SJSA1 (cell line): ENCODE data around the gene PELI1. TPM values are rescaled to one million over a fixed set of nuclear protein-coding genes. Genes with fewer than 3 reads are reported as not detected.
"Not testable (repeated sequence)": the region's sequence is repeated elsewhere in the genome, so short reads cannot be mapped to it uniquely, and the experiment has no call there.

Experiments used
- DNase-seq, 2 experiments: peaks; one replicate each; pipeline ENCODE4 v3.0.0-alpha.2; 2015 to 2020; ENCODE audit warnings: low spot score in 2 of 2, low read depth in 1 of 2
- H3K27ac ChIP-seq: fragments of 250-450 bp; sonication (Bioruptor Pico); 2 replicates; pipeline ENCODE4 v1.5.1; 2020; ENCODE audit warnings: mild to moderate bottlenecking, moderate library complexity
- H3K27me3 ChIP-seq: fragments of 250-450 bp; sonication (Bioruptor Pico); replicated peaks from 2 replicates; pipeline ENCODE4 v1.5.1; 2020; ENCODE audit warnings: mild to moderate bottlenecking, moderate library complexity
- H3K36me3 ChIP-seq: fragments of 250-450 bp; sonication (Bioruptor Pico); 2 replicates; pipeline ENCODE4 v1.5.1; 2020; ENCODE audit warnings: mild to moderate bottlenecking
- H3K4me1 ChIP-seq: fragments of 250-450 bp; sonication (Bioruptor Pico); replicated peaks from 2 replicates; pipeline ENCODE4 v1.6.1; 2021; ENCODE audit warnings: mild to moderate bottlenecking
- H3K4me3 ChIP-seq: fragments of 250-450 bp; sonication (Bioruptor Pico); 2 replicates; pipeline ENCODE4 v1.5.1; 2020; ENCODE audit warnings: mild to moderate bottlenecking
- H3K9me3 ChIP-seq: fragments of 250-450 bp; sonication (Bioruptor Pico); replicated peaks from 2 replicates; pipeline ENCODE4 v1.5.1; 2020; ENCODE audit warnings: mild to moderate bottlenecking
- total RNA-seq: library from RNA; depleted of rRNA; stranded (reverse); fragments of >200 nt; shearing (Covaris generic); gene quantifications from 2 replicates; pipeline ENCODE4 v1.2.3, GENCODE V29; 2014

PELI1 gene
- total RNA-seq, 1 experiment from 2014 or later = 10.4 TPM

GRCh38 chr2:64105670-64106461 lies 38.4 kb downstream of the PELI1 start:
- Histone ChIP-seq H3K27me3 (no peaks in the 10 kb centered on the region), H3K27ac (no peak overlapping the region), H3K9me3 (no peaks in the 10 kb centered on the region), H3K36me3 (no peaks in the 10 kb centered on the region), H3K4me3 (no peak overlapping the region), H3K4me1 (no peaks in the 10 kb centered on the region)
- no peak for DNase-seq

- DNase-seq = no peak
- no peak overlapping the region for H3K27ac ChIP-seq
These were observed 39.3 kb downstream of the PELI1 start for GRCh38 chr2:64104933-64105332.

GRCh38 chr2:64102736-64103135 lies 41.5 kb downstream of the PELI1 start:
- H3K9me3 ChIP-seq, H3K27me3 ChIP-seq, H3K4me3 ChIP-seq, H3K4me1 ChIP-seq, H3K36me3 ChIP-seq, H3K27ac ChIP-seq, DNase-seq: not testable (repeated sequence)

More at GRCh38 chr2:64104933-64105332, 39.3 kb downstream of the PELI1 start:
- Histone ChIP-seq H3K36me3 (no peaks in the 10 kb centered on the region), H3K4me3 (no peak overlapping the region), H3K9me3 (no peaks in the 10 kb centered on the region), H3K27me3 (no peaks in the 10 kb centered on the region), H3K4me1 (no peaks in the 10 kb centered on the region)

GRCh38 chr2:64101141-64101591 lies 43.1 kb downstream of the PELI1 start:
- no peak overlapping the region for H3K27ac ChIP-seq
- DNase-seq = no peak

GRCh38 chr2:64100584-64100983 lies 43.6 kb downstream of the PELI1 start:
- H3K4me1 ChIP-seq, H3K27ac ChIP-seq, H3K4me3 ChIP-seq, H3K36me3 ChIP-seq, H3K9me3 ChIP-seq, H3K27me3 ChIP-seq, DNase-seq: not testable (repeated sequence)

More at GRCh38 chr2:64101141-64101591, 43.1 kb downstream of the PELI1 start:
- no peaks in the 10 kb centered on the region for H3K4me1 ChIP-seq
- no peaks in the 10 kb centered on the region for H3K27me3 ChIP-seq
- no peak overlapping the region for H3K4me3 ChIP-seq
- H3K36me3 ChIP-seq = peaks cover 2% of the 10 kb centered on the region
- no peaks in the 10 kb centered on the region for H3K9me3 ChIP-seq

- Histone ChIP-seq H3K4me3 (no peak overlapping the region), H3K27ac (no peak overlapping the region), H3K27me3 (no peaks in the 10 kb centered on the region), H3K36me3 (peaks cover 17% of the 10 kb centered on the region), H3K9me3 (no peaks in the 10 kb centered on the region), H3K4me1 (no peaks in the 10 kb centered on the region)
- no peak for DNase-seq
These were observed 49.4 kb downstream of the PELI1 start for GRCh38 chr2:64094663-64095382.

GRCh38 chr2:64093341-64093740 lies 50.9 kb downstream of the PELI1 start:
- no peaks in the 10 kb centered on the region for H3K27me3 ChIP-seq
- H3K27ac ChIP-seq = no peak overlapping the region
- no peak overlapping the region for H3K4me3 ChIP-seq
- DNase-seq = no peak
- peaks cover 17% of the 10 kb centered on the region for H3K36me3 ChIP-seq
- H3K9me3 ChIP-seq = no peaks in the 10 kb centered on the region
- no peaks in the 10 kb centered on the region for H3K4me1 ChIP-seq

- no peaks in the 10 kb centered on the region for H3K9me3 ChIP-seq
- no peak for DNase-seq
- no peaks in the 10 kb centered on the region for H3K27me3 ChIP-seq
- H3K4me1 ChIP-seq = no peaks in the 10 kb centered on the region
- no peak overlapping the region for H3K27ac ChIP-seq
- H3K4me3 ChIP-seq = no peak overlapping the region
- H3K36me3 ChIP-seq = peaks cover 17% of the 10 kb centered on the region
These were observed 51.7 kb downstream of the PELI1 start for GRCh38 chr2:64092502-64092901.

GRCh38 chr2:64090264-64090663 lies 54.0 kb downstream of the PELI1 start:
- Histone ChIP-seq H3K27me3 (no peaks in the 10 kb centered on the region), H3K4me3 (no peak overlapping the region), H3K9me3 (no peaks in the 10 kb centered on the region), H3K27ac (no peak overlapping the region), H3K36me3 (peaks cover 9% of the 10 kb centered on the region), H3K4me1 (peaks cover 4% of the 10 kb centered on the region; the same call in 1 of the 2 replicates)
- DNase-seq = no peak

GRCh38 chr2:64086347-64087082 lies 57.7 kb downstream of the PELI1 start:
- no peak for DNase-seq
- H3K4me1 ChIP-seq = peaks cover 4% of the 10 kb centered on the region; the same call in 1 of the 2 replicates
- no peaks in the 10 kb centered on the region for H3K27me3 ChIP-seq
- no peaks in the 10 kb centered on the region for H3K9me3 ChIP-seq
- H3K36me3 ChIP-seq = no peaks in the 10 kb centered on the region
- H3K27ac ChIP-seq = no peak overlapping the region
- H3K4me3 ChIP-seq = no peak overlapping the region

GRCh38 chr2:64085936-64086335 lies 58.3 kb downstream of the PELI1 start:
- no peak for DNase-seq
- Histone ChIP-seq H3K4me1 (peaks cover 4% of the 10 kb centered on the region; the same call in 1 of the 2 replicates), H3K9me3 (no peaks in the 10 kb centered on the region), H3K27ac (no peak overlapping the region), H3K36me3 (no peaks in the 10 kb centered on the region), H3K27me3 (no peaks in the 10 kb centered on the region), H3K4me3 (no peak overlapping the region)

- no peak for DNase-seq
These were observed 63.2 kb downstream of the PELI1 start for GRCh38 chr2:64081046-64081445.

GRCh38 chr2:64080179-64080578 lies 64.0 kb downstream of the PELI1 start:
- H3K4me1 ChIP-seq = no peaks in the 10 kb centered on the region
- DNase-seq = no peak
- no peaks in the 10 kb centered on the region for H3K27me3 ChIP-seq
- no peak overlapping the region for H3K27ac ChIP-seq
- H3K4me3 ChIP-seq = no peak overlapping the region
- H3K36me3 ChIP-seq = no peaks in the 10 kb centered on the region
- no peaks in the 10 kb centered on the region for H3K9me3 ChIP-seq

More at GRCh38 chr2:64081046-64081445, 63.2 kb downstream of the PELI1 start:
- Histone ChIP-seq H3K4me1 (peaks cover 3% of the 10 kb centered on the region; the same call in 1 of the 2 replicates), H3K36me3 (no peaks in the 10 kb centered on the region), H3K9me3 (no peaks in the 10 kb centered on the region), H3K4me3 (no peak overlapping the region), H3K27me3 (no peaks in the 10 kb centered on the region), H3K27ac (no peak overlapping the region)
